T-cell (primary cell): ENCODE measurements around the gene FASTKD1. TPM values are rescaled to one million over a fixed set of nuclear protein-coding genes. Genes with fewer than 3 reads are reported as not detected.
"Not testable (repeated sequence)": the region's sequence is repeated elsewhere in the genome, so short reads cannot be mapped to it uniquely, and the experiment has no call there.

Source experiments
- ATAC-seq, 4 experiments: fragments of 200-7000 bp in 3 of 4; fragments of 150-1000 bp in 1 of 4; cut with Tn5 transposase; replicated peaks in 1 of 4; 1 replicate in 3 of 4; 2 replicates in 1 of 4; pipeline ENCODE4 v1.10.0; 2021; ENCODE audit warnings: moderate library complexity in 3 of 4, mild to moderate bottlenecking in 2 of 4, moderate number of reproducible peaks in 1 of 4
- CTCF ChIA-PET, 2 donors: fragments of 300-600 bp; sonication (Branson Sonifier 250); formaldehyde crosslinking; loops; one replicate each; lab custom pipeline; 2022; ENCODE audit warnings: antibody characterized with exemption in 2 of 2; lab: Charles Lee
- POLR2A ChIA-PET, 2 donors: fragments of 300-600 bp; sonication (Branson Sonifier 250); formaldehyde crosslinking; loops; one replicate each; lab custom pipeline; 2022; ENCODE audit warnings: antibody characterized with exemption in 2 of 2; lab: Charles Lee
- DNase-seq, 35 experiments: peaks; one replicate each; pipeline versions ENCODE4 v3.0.0 to v3.0.0-alpha.2; 2013 to 2023
- H3K27ac ChIP-seq: one replicate; pipeline ENCODE4 v1.5.1; 2013; ENCODE audit warnings: low read length
- H3K27me3 ChIP-seq, 2 experiments: replicated peaks in 1 of 2; 1 replicate in 1 of 2; 2 replicates in 1 of 2; pipeline versions ENCODE4 v1.6.1 to v1.7.0; 2013; ENCODE audit warnings: low read length in 1 of 2, mixed read lengths in 1 of 2; ENCODE audit not compliant: control insufficient read depth in 2 of 2, insufficient read depth in 2 of 2; ENCODE audit errors: extremely low read depth in 1 of 2
- H3K36me3 ChIP-seq, 2 donors: 1 replicate in 1 of 2; 2 replicates in 1 of 2; pipeline versions ENCODE4 v1.6.1 to v1.7.0; 2013; ENCODE audit warnings: low read length in 1 of 2; ENCODE audit not compliant: control insufficient read depth in 2 of 2, insufficient read depth in 1 of 2; ENCODE audit errors: extremely low read depth in 1 of 2
- H3K4me1 ChIP-seq, 2 experiments: 1 replicate in 1 of 2; 2 replicates in 1 of 2; pipeline versions ENCODE4 v1.6.1 to v1.7.0; 2013; ENCODE audit warnings: low read length in 2 of 2, mixed read lengths in 1 of 2; ENCODE audit not compliant: insufficient read depth in 2 of 2, control insufficient read depth in 1 of 2; ENCODE audit errors: extremely low read depth in 1 of 2
- H3K4me3 ChIP-seq, 2 donors: 1 replicate in 1 of 2; 2 replicates in 1 of 2; pipeline versions ENCODE4 v1.5.1 to v1.7.0; 2013; ENCODE audit warnings: mild to moderate bottlenecking in 2 of 2, low read length in 1 of 2, moderate library complexity in 1 of 2; ENCODE audit not compliant: control insufficient read depth in 1 of 2; ENCODE audit errors: extremely low read depth in 1 of 2
- H3K9me3 ChIP-seq: 2 replicates; pipeline ENCODE4 v1.7.0; 2013
- H3K27ac Mint-ChIP-seq, 2 donors: one replicate each; pipeline ENCODE4 v1.8.0; 2020 to 2021; ENCODE audit warnings: mild to moderate bottlenecking in 2 of 2, mixed read lengths in 2 of 2
- H3K27me3 Mint-ChIP-seq, 2 donors: one replicate each; pipeline ENCODE4 v1.8.0; 2021 to 2022; ENCODE audit warnings: mixed read lengths in 2 of 2
- H3K36me3 Mint-ChIP-seq: one replicate; pipeline ENCODE4 v1.8.0; 2021; ENCODE audit warnings: mixed read lengths
- H3K4me1 Mint-ChIP-seq, 3 donors: one replicate each; pipeline ENCODE4 v1.8.0; 2020 to 2022; ENCODE audit warnings: mixed read lengths in 3 of 3, mild to moderate bottlenecking in 1 of 3
- H3K4me3 Mint-ChIP-seq, 3 donors: one replicate each; pipeline ENCODE4 v1.8.0; 2020 to 2022; ENCODE audit warnings: mild to moderate bottlenecking in 3 of 3, mixed read lengths in 3 of 3, moderate library complexity in 3 of 3
- H3K9me3 Mint-ChIP-seq, 3 donors: one replicate each; pipeline ENCODE4 v1.8.0; 2020 to 2022; ENCODE audit warnings: mixed read lengths in 3 of 3
- WGBS: methylation state at CpG from one replicate; pipeline ENCODE4 v1.1.5; 2013; ENCODE audit warnings: missing lambda C conversion rate; ENCODE audit not compliant: insufficient coverage; 5-methylcytosine and 5-hydroxymethylcytosine counted together
- total RNA-seq, 35 experiments: library from RNA in 6 of 35; stranded (reverse) in 6 of 35; fragments of 120-200 nt in 1 of 35; gene quantifications; one replicate each; pipeline versions ENCODE4 v1.2.1 to v1.2.4 and lab custom pipeline; 2013 to 2026

Gene FASTKD1
- total RNA-seq, 5 donors from 2014 or later (not counting 1 experiment from before 2014, with no cell fraction given) = 17.6 to 26.8 (median 25.2) TPM

DNA sequence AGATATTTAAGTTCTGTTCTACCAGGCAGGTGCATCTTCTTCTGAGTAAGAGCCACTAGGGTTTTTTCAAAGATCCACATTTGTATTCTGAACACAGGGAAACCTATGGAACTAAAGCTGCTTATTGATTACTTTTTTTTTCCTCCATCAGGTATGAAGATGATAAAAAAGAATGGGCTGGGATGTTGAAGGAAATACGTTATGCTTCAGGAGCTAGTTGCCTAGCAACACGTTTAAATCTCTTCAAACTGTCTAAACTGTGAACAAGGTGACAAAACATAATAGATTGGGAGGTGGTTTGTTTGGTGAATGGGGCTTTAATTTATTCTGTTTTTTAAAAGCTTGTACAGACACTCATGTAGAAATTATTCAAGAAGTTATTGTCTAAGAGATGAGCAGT lies 48.2 kb downstream of the FASTKD1 start:
- Mint-ChIP-seq H3K4me3 (no peak overlapping the region), H3K36me3 (peaks cover 6% of the 10 kb centered on the region), H3K27me3 (no peaks in the 10 kb centered on the region), H3K4me1 (no peaks in the 10 kb centered on the region), H3K9me3 (no peaks in the 10 kb centered on the region), H3K27ac (no peak overlapping the region)
- Histone ChIP-seq H3K4me3 (no peak overlapping the region), H3K4me1 (no peaks in the 10 kb centered on the region), H3K9me3 (no peaks in the 10 kb centered on the region), H3K27ac (no peak overlapping the region), H3K36me3 (peaks cover 0 to 5% of the 10 kb centered on the region in 2 donors), H3K27me3 (no peaks in the 10 kb centered on the region)
- no CpG with 5 or more reads among the region's 2 CpGs for WGBS
- ChIA-PET CTCF (interaction anchor here in 1 of 2 donors (0.6 to 1.2 kb wide), 3 partner anchors 45 to 401 kb away, joined by 5 to 9 read pairs (median 5); no protein-coding TSS in a partner anchor), POLR2A (interaction anchor here in 1 of 2 donors (0.7 kb wide), 1 partner anchor 129 kb away, joined by 4 read pairs; no protein-coding TSS in a partner anchor)
- no peak for DNase-seq
- ATAC-seq = no peak

DNA sequence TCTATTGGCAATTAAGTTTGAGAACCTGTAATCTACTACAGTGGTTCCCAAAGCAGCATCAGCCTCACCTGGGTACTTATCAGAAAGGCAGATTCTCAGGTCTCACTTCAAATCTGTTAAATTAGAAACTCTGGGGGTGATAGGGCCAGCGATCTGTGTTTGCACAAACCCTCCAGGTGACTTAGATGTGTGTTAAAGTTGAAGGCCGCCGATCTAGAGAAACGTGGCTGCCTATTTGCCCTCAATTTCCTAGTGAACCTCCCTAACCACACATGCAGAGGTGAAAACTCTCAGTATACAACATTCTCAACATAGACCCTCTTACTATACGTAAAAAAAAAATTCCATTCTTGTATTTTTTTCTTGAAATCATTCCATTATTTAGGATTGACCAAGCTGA lies 50.0 kb downstream of the FASTKD1 start:
- H3K9me3 ChIP-seq = no peaks in the 10 kb centered on the region
- H3K27ac ChIP-seq = no peak overlapping the region
- CTCF ChIA-PET = interaction anchor here in 1 of 2 donors (0.7 kb wide), 1 partner anchor 40 kb away, joined by 7 read pairs; no protein-coding TSS in a partner anchor
- Mint-ChIP-seq H3K27me3 (no peaks in the 10 kb centered on the region), H3K9me3 (no peaks in the 10 kb centered on the region), H3K4me1 (no peaks in the 10 kb centered on the region), H3K36me3 (no peaks in the 10 kb centered on the region), H3K4me3 (no peak overlapping the region), H3K27ac (no peak overlapping the region)
- POLR2A ChIA-PET = interaction anchor here in 1 of 2 donors (0.6 to 0.7 kb wide), 2 partner anchors 90 to 419 kb away, joined by 8 to 12 read pairs; no protein-coding TSS in a partner anchor
- ATAC-seq = no peak
- no peaks in the 10 kb centered on the region for H3K27me3 ChIP-seq
- H3K36me3 ChIP-seq = no peaks in the 10 kb centered on the region
- H3K4me1 ChIP-seq = no peaks in the 10 kb centered on the region
- DNase-seq = no peak
- no peak overlapping the region for H3K4me3 ChIP-seq
- no CpG with 5 or more reads among the region's 5 CpGs for WGBS

DNA sequence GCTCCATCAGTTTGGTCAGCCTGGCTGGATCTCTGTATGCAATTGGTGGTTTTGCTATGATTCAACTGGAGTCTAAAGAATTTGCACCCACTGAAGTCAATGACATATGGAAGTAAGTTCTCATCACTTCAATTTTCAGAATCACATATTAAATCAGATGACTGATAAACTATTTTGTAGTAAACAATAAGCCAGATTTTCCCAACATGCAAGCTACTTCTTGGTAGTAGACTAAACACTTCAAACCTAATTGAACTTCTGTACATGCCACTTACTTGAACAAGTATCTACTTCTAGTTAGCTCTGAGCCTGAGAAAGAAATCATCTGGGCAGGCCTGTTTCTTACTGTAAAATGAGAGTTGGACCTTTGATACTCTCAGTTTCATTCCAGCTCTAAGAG lies 52.8 kb downstream of the FASTKD1 start:
- DNase-seq = no peak
- Histone ChIP-seq H3K4me1 (no peaks in the 10 kb centered on the region), H3K27ac (no peak overlapping the region), H3K36me3 (no peaks in the 10 kb centered on the region), H3K4me3 (no peak overlapping the region), H3K27me3 (no peaks in the 10 kb centered on the region), H3K9me3 (no peaks in the 10 kb centered on the region)
- no peak overlapping the region for H3K4me3 Mint-ChIP-seq
- H3K27me3 Mint-ChIP-seq = no peaks in the 10 kb centered on the region
- CTCF ChIA-PET = interaction anchor here in 1 of 2 donors (0.6 kb wide), 1 partner anchor 249 kb away, joined by 3 read pairs; no protein-coding TSS in a partner anchor
- no peaks in the 10 kb centered on the region for H3K9me3 Mint-ChIP-seq
- no peak for ATAC-seq
- H3K4me1 Mint-ChIP-seq = no peaks in the 10 kb centered on the region
- no peaks in the 10 kb centered on the region for H3K36me3 Mint-ChIP-seq
- POLR2A ChIA-PET = interaction anchor here in 1 of 2 donors (0.6 to 1.1 kb wide), 2 partner anchors 373 to 1851 kb away, joined by 3 read pairs; no protein-coding TSS in a partner anchor
- H3K27ac Mint-ChIP-seq = no peak overlapping the region

DNA sequence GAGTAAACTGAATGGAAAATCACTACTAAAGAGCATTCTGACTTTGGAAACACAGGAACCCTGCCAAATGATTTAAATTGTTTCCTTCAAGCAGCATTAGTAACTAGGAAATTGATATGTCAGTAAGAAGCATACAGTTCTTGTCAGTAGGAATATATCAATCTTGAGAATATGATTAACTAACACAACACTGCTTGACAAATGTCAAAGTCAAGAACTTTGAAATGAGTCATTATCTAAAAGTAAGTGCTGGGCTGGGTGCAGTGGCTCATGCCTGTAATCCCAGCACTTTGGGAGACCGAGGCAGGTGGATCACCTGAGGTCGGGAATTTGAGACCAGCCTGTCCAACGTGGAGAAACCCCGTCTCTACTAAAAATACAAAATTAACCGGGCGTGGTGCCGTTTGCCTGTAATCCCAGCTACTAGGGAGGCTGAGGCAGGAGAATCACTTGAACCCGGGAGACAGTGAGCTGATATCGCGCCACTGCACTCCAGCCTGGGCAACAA lies 57.1 kb downstream of the FASTKD1 start:
- H3K9me3 ChIP-seq, CTCF ChIA-PET, H3K9me3 Mint-ChIP-seq, H3K27ac ChIP-seq, H3K27ac Mint-ChIP-seq, H3K36me3 Mint-ChIP-seq, H3K4me3 ChIP-seq, H3K36me3 ChIP-seq, H3K4me1 ChIP-seq, H3K27me3 ChIP-seq, H3K4me3 Mint-ChIP-seq, H3K27me3 Mint-ChIP-seq, H3K4me1 Mint-ChIP-seq, DNase-seq, POLR2A ChIA-PET, ATAC-seq: not testable (repeated sequence)
- WGBS = 90% methylated on average over 4 of the region's 10 CpGs

DNA sequence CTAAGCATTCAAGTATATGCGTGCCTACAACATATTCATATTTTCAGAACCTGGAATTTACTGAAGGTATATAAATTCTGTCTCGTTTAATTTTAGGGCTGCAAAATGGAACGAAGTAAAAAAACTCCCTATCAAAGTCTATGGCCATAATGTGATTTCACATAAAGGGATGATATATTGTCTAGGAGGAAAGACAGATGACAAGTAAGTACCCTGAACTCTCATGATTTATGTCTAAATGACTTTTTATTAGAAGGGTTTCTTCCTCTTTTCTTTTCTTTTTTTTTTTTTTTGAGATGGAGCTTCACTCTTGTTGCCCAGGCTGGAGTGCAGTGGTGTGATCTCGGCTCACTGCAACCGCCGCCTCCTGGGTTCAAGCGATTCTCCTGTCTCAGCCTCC lies 58.9 kb downstream of the FASTKD1 start:
- H3K4me3 Mint-ChIP-seq, H3K36me3 Mint-ChIP-seq, DNase-seq, H3K27me3 ChIP-seq, H3K4me1 Mint-ChIP-seq, H3K27ac ChIP-seq, ATAC-seq, H3K36me3 ChIP-seq, H3K27me3 Mint-ChIP-seq, H3K4me3 ChIP-seq, H3K27ac Mint-ChIP-seq, H3K9me3 ChIP-seq, H3K9me3 Mint-ChIP-seq, H3K4me1 ChIP-seq, CTCF ChIA-PET: not testable (repeated sequence)
- no CpG with 5 or more reads among the region's 7 CpGs for WGBS
- POLR2A ChIA-PET = interaction anchor here in 1 of 2 donors (0.6 kb wide), 2 partner anchors 251 to 539 kb away, joined by 3 to 4 read pairs; no protein-coding TSS in a partner anchor

DNA sequence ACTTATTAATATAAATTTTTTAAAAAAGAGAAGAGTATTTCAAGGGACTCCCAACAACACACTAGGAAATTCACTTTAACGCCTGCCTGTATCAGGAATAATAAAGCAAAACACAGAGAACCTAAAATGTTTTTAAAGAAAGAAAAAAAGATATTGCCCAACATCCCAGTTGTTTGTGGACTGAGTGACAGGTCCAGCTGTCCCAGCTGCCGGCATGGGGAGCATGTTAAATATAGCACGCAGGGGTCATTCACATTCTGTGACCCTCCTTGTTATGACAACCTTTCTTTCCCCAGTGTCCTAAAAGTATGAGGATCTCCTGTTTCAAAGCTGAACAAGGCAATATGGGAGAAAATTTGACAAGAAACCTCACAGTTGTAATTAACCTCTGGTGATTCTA lies 59.7 kb downstream of the FASTKD1 start:
- Histone ChIP-seq H3K4me3 (no peak overlapping the region), H3K27ac (no peak overlapping the region), H3K36me3 (no peaks in the 10 kb centered on the region), H3K27me3 (no peaks in the 10 kb centered on the region), H3K9me3 (no peaks in the 10 kb centered on the region), H3K4me1 (no peaks in the 10 kb centered on the region)
- Mint-ChIP-seq H3K4me1 (no peaks in the 10 kb centered on the region), H3K36me3 (peaks cover 3% of the 10 kb centered on the region), H3K27me3 (no peaks in the 10 kb centered on the region), H3K4me3 (no peak overlapping the region), H3K9me3 (no peaks in the 10 kb centered on the region), H3K27ac (no peak overlapping the region)
- DNase-seq (no peak), ATAC-seq (no peak)
- ChIA-PET POLR2A (interaction anchor here in 1 of 2 donors (0.6 kb wide), 1 partner anchor 540 kb away, joined by 4 read pairs; no protein-coding TSS in a partner anchor), CTCF (no interaction called here)
- 100% methylated on average over 1 of the region's 3 CpGs for WGBS
